HEK293 (cell line): ENCODE results near the gene FXYD5.

Experiments used
- CTCF ChIA-PET: fragments of 350-600 bp; formaldehyde crosslinking; extraction: SDS; loops from one replicate; lab custom pipeline; 2021; ENCODE audit warnings: antibody characterized with exemption; lab: Yijun Ruan, JAX
- POLR2A ChIA-PET: fragments of 300-600 bp; formaldehyde crosslinking; extraction: SDS; loops from one replicate; lab custom pipeline; 2020; ENCODE audit warnings: antibody characterized with exemption, inconsistent platforms; lab: Yijun Ruan, JAX
- H3K27ac ChIP-seq: fragments of 200-500 bp; sonication (Bioruptor generic); 2 replicates; pipeline ENCODE4 v1.5.1; 2014; ENCODE audit warnings: low read depth, low read length, control low read depth, inconsistent platforms; ENCODE audit errors: extremely low read depth
- H3K36me3 ChIP-seq, 2 experiments: fragments of 200-500 bp in 1 of 2; sonication (Bioruptor generic) in 1 of 2; 1 replicate in 1 of 2; 2 replicates in 1 of 2; pipeline ENCODE4 v1.5.1; 2014 to 2017; ENCODE audit warnings: inconsistent platforms in 2 of 2, low read length in 2 of 2; ENCODE audit not compliant: control insufficient read depth in 2 of 2, insufficient read depth in 1 of 2
- H3K4me1 ChIP-seq: fragments of 200-500 bp; sonication (Bioruptor generic); 2 replicates; pipeline ENCODE4 v1.5.1; 2014; ENCODE audit warnings: mild to moderate bottlenecking, low read length, inconsistent platforms; ENCODE audit not compliant: control insufficient read depth, insufficient read depth
- H3K4me3 ChIP-seq: 2 replicates; pipeline ENCODE4 v1.5.1; 2011; ENCODE audit warnings: low read depth, mild to moderate bottlenecking, control low read depth, low read length, moderate library complexity
- H3K9me3 ChIP-seq: fragments of 200-500 bp; sonication (Bioruptor generic); 2 replicates; pipeline ENCODE4 v1.5.1; 2014; ENCODE audit warnings: low read depth, low read length, inconsistent platforms; ENCODE audit not compliant: control insufficient read depth, insufficient read depth
- EGR2 ChIP-seq: fragments of 450-650 bp; formaldehyde crosslinking; IDR thresholded peaks from 2 replicates; pipeline ENCODE4 v1.5.1; 2016; ENCODE audit warnings: low read depth, missing biosample characterization, missing genetic modification characterization
- GLI4 ChIP-seq: fragments of 450-650 bp; formaldehyde crosslinking; IDR thresholded peaks from 2 replicates; pipeline ENCODE4 v1.5.1; 2016; ENCODE audit warnings: missing biosample characterization, missing genetic modification characterization
- SCRT1 ChIP-seq: fragments of 450-650 bp; formaldehyde crosslinking; IDR thresholded peaks from 2 replicates; pipeline ENCODE4 v1.5.1; 2016; ENCODE audit warnings: missing biosample characterization, missing genetic modification characterization, borderline replicate concordance
- ZNF140 ChIP-seq: fragments of 450-650 bp; formaldehyde crosslinking; IDR thresholded peaks from 2 replicates; pipeline ENCODE4 v1.5.1; 2016; ENCODE audit warnings: missing biosample characterization, missing genetic modification characterization
- ZNF175 ChIP-seq: fragments of 450-650 bp; formaldehyde crosslinking; IDR thresholded peaks from 2 replicates; pipeline ENCODE4 v1.5.1; 2016; ENCODE audit warnings: missing biosample characterization, missing genetic modification characterization
- ZNF23 ChIP-seq: fragments of 450-650 bp; formaldehyde crosslinking; IDR thresholded peaks from 2 replicates; pipeline ENCODE4 v1.5.1; 2016; ENCODE audit warnings: missing biosample characterization, missing genetic modification characterization, borderline replicate concordance
- ZNF24 ChIP-seq: fragments of 450-650 bp; formaldehyde crosslinking; IDR thresholded peaks from 2 replicates; pipeline ENCODE4 v1.5.1; 2016; ENCODE audit warnings: missing biosample characterization, missing genetic modification characterization
- ZNF558 ChIP-seq: fragments of 450-650 bp; formaldehyde crosslinking; IDR thresholded peaks from 2 replicates; pipeline ENCODE4 v1.5.1; 2016; ENCODE audit warnings: missing biosample characterization, missing genetic modification characterization
- ZNF777 ChIP-seq: fragments of 450-650 bp; formaldehyde crosslinking; IDR thresholded peaks from 2 replicates; pipeline ENCODE4 v1.5.1; 2017; ENCODE audit warnings: missing biosample characterization, missing genetic modification characterization, borderline replicate concordance
- ZNF791 ChIP-seq: fragments of 450-650 bp; formaldehyde crosslinking; IDR thresholded peaks from 2 replicates; pipeline ENCODE4 v1.5.1; 2016; ENCODE audit warnings: missing biosample characterization, missing genetic modification characterization
- TF ChIP-seq, protein P1 (sequence below): fragments of 450-650 bp; formaldehyde crosslinking; IDR thresholded peaks from 2 replicates; pipeline ENCODE4 v1.5.1; 2016; ENCODE audit warnings: missing biosample characterization, missing genetic modification characterization
- TF ChIP-seq, protein P2 (sequence below): fragments of 450-650 bp; IDR thresholded peaks from 2 replicates; pipeline ENCODE4 v1.5.1; 2018; ENCODE audit warnings: missing biosample characterization, mild to moderate bottlenecking, missing genetic modification characterization
- TF ChIP-seq, protein P3 (sequence below): fragments of 450-650 bp; formaldehyde crosslinking; IDR thresholded peaks from 2 replicates; pipeline ENCODE4 v1.5.1; 2016; ENCODE audit warnings: missing biosample characterization, missing genetic modification characterization
- TF ChIP-seq, protein P4 (sequence below): fragments of 450-650 bp; formaldehyde crosslinking; IDR thresholded peaks from 2 replicates; pipeline ENCODE4 v1.5.1; 2016; ENCODE audit warnings: missing biosample characterization, missing genetic modification characterization
- TF ChIP-seq, protein P5 (sequence below): fragments of 450-650 bp; formaldehyde crosslinking; IDR thresholded peaks from 2 replicates; pipeline ENCODE4 v1.5.1; 2017; ENCODE audit warnings: missing biosample characterization, mild to moderate bottlenecking, missing genetic modification characterization, moderate library complexity
- TF ChIP-seq, protein P6 (sequence below): fragments of 450-650 bp; formaldehyde crosslinking; IDR thresholded peaks from 2 replicates; pipeline ENCODE4 v1.5.1; 2016; ENCODE audit warnings: missing biosample characterization, missing genetic modification characterization
- TF ChIP-seq, protein P7 (sequence below): fragments of 450-650 bp; formaldehyde crosslinking; IDR thresholded peaks from 2 replicates; pipeline ENCODE4 v1.5.1; 2017; ENCODE audit warnings: missing biosample characterization, missing genetic modification characterization

FXYD5 gene

DNA sequence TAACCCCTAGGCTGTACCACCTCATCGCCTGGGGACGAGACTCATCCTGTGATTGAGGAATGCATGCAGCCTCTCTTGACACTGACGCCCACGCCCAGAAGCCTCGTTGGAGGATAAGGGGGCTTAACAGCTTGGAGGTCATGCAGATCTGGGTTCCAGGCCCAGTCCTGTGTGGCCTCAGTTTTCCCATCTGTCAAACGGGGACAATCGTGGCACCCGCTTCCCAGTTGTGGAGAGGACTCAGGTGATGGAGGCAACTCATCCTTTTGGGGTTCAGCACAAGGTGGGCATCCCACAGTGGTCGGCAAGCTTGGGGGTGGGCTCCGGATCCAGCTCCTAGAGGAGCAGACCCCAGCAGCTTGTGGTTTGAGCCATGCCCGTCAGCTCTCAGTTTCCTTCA, 18.3 kb upstream of the FXYD5 start:
- ChIA-PET CTCF (interaction anchor here (0.5 to 5.5 kb wide), 50 partner anchors 9 to 1100 kb away, joined by 3 to 108 read pairs (median 5); partner anchors contain the start of genes FXYD3, FXYD5 and ZNF181), POLR2A (interaction anchor here (1.3 kb wide), 1 partner anchor 18 kb away, joined by 4 read pairs; the partner anchor contains the start of gene FXYD5)
- Histone ChIP-seq H3K27ac (no peak overlapping the region), H3K36me3 (no peaks in the 10 kb centered on the region; a peak in 1 of 3 replicates), H3K4me3 (no peak overlapping the region), H3K9me3 (no peaks in the 10 kb centered on the region), H3K4me1 (peaks cover 7% of the 10 kb centered on the region)
- TF ChIP-seq ZNF791 (no peak), ZNF23 (no peak), ZNF175 (no peak), ZNF140 (no peak), ZNF558 (tag by site-specific recombination) (no peak), ZNF777 (0 out of 2 replicates have a peak, but pooled peaks have one; percentile 19), EGR2 (0 out of 2 replicates have a peak, but pooled peaks have one; percentile 12), GLI4 (tag by site-specific recombination) (no peak), ZNF24 (tag by site-specific recombination) (no peak), SCRT1 (tag by site-specific recombination) (no peak)
- TF ChIP-seq, protein P1, sequence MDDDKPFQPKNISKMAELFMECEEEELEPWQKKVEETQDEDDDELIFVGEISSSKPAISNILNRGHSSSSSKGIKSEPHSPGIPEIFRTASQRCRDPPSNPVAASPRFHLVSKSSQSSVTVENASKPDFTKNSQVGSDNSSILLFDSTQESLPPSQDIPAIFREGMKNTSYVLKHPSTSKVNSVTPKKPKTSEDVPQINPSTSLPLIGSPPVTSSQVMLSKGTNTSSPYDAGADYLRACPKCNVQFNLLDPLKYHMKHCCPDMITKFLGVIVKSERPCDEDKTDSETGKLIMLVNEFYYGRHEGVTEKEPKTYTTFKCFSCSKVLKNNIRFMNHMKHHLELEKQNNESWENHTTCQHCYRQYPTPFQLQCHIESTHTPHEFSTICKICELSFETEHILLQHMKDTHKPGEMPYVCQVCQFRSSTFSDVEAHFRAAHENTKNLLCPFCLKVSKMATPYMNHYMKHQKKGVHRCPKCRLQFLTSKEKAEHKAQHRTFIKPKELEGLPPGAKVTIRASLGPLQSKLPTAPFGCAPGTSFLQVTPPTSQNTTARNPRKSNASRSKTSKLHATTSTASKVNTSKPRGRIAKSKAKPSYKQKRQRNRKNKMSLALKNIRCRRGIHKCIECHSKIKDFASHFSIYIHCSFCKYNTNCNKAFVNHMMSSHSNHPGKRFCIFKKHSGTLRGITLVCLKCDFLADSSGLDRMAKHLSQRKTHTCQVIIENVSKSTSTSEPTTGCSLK (tag by site-specific recombination): no peak
- TF ChIP-seq, protein P2, sequence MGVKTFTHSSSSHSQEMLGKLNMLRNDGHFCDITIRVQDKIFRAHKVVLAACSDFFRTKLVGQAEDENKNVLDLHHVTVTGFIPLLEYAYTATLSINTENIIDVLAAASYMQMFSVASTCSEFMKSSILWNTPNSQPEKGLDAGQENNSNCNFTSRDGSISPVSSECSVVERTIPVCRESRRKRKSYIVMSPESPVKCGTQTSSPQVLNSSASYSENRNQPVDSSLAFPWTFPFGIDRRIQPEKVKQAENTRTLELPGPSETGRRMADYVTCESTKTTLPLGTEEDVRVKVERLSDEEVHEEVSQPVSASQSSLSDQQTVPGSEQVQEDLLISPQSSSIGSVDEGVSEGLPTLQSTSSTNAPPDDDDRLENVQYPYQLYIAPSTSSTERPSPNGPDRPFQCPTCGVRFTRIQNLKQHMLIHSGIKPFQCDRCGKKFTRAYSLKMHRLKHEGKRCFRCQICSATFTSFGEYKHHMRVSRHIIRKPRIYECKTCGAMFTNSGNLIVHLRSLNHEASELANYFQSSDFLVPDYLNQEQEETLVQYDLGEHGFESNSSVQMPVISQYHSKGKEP (tag by site-specific recombination): no peak
- TF ChIP-seq, protein P3, sequence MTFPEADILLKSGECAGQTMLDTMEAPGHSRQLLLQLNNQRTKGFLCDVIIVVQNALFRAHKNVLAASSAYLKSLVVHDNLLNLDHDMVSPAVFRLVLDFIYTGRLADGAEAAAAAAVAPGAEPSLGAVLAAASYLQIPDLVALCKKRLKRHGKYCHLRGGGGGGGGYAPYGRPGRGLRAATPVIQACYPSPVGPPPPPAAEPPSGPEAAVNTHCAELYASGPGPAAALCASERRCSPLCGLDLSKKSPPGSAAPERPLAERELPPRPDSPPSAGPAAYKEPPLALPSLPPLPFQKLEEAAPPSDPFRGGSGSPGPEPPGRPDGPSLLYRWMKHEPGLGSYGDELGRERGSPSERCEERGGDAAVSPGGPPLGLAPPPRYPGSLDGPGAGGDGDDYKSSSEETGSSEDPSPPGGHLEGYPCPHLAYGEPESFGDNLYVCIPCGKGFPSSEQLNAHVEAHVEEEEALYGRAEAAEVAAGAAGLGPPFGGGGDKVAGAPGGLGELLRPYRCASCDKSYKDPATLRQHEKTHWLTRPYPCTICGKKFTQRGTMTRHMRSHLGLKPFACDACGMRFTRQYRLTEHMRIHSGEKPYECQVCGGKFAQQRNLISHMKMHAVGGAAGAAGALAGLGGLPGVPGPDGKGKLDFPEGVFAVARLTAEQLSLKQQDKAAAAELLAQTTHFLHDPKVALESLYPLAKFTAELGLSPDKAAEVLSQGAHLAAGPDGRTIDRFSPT (tag by site-specific recombination): 0 out of 2 replicates have a peak, but pooled peaks have one; percentile 12

DNA sequence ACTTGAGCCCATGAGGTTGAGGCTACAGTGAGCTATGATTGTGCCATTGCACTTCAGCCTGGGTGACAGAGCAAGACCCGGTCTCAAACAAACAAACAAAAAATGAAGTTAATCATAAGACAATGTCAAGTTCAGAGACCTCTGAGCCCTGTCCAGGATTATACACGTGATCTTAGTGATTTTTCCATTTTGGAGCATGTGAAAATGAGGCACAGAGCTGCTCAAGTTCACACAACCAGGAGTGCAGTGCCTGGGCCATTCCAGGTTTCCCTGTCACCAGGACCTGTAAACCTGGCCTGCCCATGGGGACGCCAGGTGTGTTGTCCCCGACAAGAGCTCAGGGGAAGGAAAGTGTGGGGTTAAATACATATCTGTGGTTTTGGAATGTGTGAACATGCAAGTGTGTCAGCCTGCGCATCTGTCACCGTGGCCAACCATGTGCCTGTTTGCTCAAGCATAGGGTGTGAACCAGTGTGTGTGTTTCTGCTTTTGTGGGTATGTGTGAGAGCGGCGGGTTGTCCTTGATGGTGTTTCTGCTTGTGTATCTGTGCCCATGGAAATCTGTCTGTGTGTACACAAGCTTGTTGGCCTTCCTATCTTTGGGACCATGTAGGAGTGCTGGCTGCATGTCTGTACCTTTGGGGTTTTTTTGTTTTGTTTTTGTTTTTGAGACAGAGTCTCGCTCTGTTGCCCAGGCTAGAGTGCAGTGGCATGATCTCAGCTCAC, 17.4 kb upstream of the FXYD5 start:
- TF ChIP-seq, protein P4, sequence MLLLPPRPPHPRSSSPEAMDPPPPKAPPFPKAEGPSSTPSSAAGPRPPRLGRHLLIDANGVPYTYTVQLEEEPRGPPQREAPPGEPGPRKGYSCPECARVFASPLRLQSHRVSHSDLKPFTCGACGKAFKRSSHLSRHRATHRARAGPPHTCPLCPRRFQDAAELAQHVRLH (tag by site-specific recombination): no peak
- TF ChIP-seq, protein P5, sequence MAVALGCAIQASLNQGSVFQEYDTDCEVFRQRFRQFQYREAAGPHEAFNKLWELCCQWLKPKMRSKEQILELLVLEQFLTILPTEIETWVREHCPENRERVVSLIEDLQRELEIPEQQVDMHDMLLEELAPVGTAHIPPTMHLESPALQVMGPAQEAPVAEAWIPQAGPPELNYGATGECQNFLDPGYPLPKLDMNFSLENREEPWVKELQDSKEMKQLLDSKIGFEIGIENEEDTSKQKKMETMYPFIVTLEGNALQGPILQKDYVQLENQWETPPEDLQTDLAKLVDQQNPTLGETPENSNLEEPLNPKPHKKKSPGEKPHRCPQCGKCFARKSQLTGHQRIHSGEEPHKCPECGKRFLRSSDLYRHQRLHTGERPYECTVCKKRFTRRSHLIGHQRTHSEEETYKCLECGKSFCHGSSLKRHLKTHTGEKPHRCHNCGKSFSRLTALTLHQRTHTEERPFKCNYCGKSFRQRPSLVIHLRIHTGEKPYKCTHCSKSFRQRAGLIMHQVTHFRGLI (tag by site-specific recombination): peak; percentile 11; the same call in 1 of the 2 replicates
- TF ChIP-seq, protein P6, sequence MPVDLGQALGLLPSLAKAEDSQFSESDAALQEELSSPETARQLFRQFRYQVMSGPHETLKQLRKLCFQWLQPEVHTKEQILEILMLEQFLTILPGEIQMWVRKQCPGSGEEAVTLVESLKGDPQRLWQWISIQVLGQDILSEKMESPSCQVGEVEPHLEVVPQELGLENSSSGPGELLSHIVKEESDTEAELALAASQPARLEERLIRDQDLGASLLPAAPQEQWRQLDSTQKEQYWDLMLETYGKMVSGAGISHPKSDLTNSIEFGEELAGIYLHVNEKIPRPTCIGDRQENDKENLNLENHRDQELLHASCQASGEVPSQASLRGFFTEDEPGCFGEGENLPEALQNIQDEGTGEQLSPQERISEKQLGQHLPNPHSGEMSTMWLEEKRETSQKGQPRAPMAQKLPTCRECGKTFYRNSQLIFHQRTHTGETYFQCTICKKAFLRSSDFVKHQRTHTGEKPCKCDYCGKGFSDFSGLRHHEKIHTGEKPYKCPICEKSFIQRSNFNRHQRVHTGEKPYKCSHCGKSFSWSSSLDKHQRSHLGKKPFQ (tag by site-specific recombination): peak; percentile 85
- TF ChIP-seq, protein P7, sequence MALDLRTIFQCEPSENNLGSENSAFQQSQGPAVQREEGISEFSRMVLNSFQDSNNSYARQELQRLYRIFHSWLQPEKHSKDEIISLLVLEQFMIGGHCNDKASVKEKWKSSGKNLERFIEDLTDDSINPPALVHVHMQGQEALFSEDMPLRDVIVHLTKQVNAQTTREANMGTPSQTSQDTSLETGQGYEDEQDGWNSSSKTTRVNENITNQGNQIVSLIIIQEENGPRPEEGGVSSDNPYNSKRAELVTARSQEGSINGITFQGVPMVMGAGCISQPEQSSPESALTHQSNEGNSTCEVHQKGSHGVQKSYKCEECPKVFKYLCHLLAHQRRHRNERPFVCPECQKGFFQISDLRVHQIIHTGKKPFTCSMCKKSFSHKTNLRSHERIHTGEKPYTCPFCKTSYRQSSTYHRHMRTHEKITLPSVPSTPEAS (tag by site-specific recombination): no peak
- Histone ChIP-seq H3K9me3 (no peaks in the 10 kb centered on the region), H3K36me3 (no peaks in the 10 kb centered on the region; a peak in 1 of 3 replicates), H3K4me1 (peaks cover 14% of the 10 kb centered on the region), H3K4me3 (no peak overlapping the region), H3K27ac (no peak overlapping the region)
- ChIA-PET POLR2A (interaction anchor here (1.0 to 1.4 kb wide), 2 partner anchors 13 to 20 kb away, joined by 3 to 4 read pairs; no protein-coding TSS in a partner anchor), CTCF (interaction anchor here (0.6 to 5.5 kb wide), 26 partner anchors 10 to 601 kb away, joined by 3 to 108 read pairs (median 6); partner anchors contain the start of gene FXYD3)
